Uterus (tissue), 4 donors: ENCODE data around the gene SV2C. TPM values are rescaled to one million over a fixed set of nuclear protein-coding genes. Genes with fewer than 3 reads are reported as not detected.
A peak's percentile ranks its signal among the peaks of the same experiment; 100 is the strongest.
"Not testable (repeated sequence)": the region's sequence is repeated elsewhere in the genome, so short reads cannot be mapped to it uniquely, and the experiment has no call there.

Experiments
- DNase-seq, 2 donors: peaks; one replicate each; pipeline ENCODE4 v3.0.0-alpha.2; 2019 to 2020
- H3K27ac ChIP-seq, 2 donors: fragments of 200-600 bp; sonication (generic); 1 replicate in 1 of 2; 2 replicates in 1 of 2; pipeline ENCODE4 v1.5.1; 2016 to 2018
- H3K27me3 ChIP-seq, 2 donors: fragments of 200-600 bp; sonication (generic); one replicate each; pipeline ENCODE4 v1.5.1; 2018 to 2019; ENCODE audit warnings: control low read depth in 1 of 2
- H3K36me3 ChIP-seq, 2 donors: fragments of 200-600 bp; sonication (generic); one replicate each; pipeline ENCODE4 v1.5.1; 2019; ENCODE audit warnings: control low read depth in 1 of 2
- H3K4me1 ChIP-seq, 2 donors: fragments of 200-600 bp; sonication (generic); one replicate each; pipeline ENCODE4 v1.5.1; 2018 to 2019; ENCODE audit warnings: control low read depth in 1 of 2
- H3K4me3 ChIP-seq, 2 donors: fragments of 200-600 bp; sonication (generic); 1 replicate in 1 of 2; 2 replicates in 1 of 2; pipeline ENCODE4 v1.5.1; 2018 to 2019; ENCODE audit warnings: mild to moderate bottlenecking in 1 of 2
- H3K9me3 ChIP-seq, 2 donors: fragments of 200-600 bp; sonication (generic); one replicate each; pipeline ENCODE4 v1.5.1; 2019; ENCODE audit warnings: control low read depth in 1 of 2
- POLR2A ChIP-seq, 2 donors: fragments of 450-650 bp; IDR thresholded peaks; one replicate each; pipeline ENCODE4 v1.6.1; 2016; ENCODE audit warnings: antibody characterized with exemption in 2 of 2, mild to moderate bottlenecking in 1 of 2, moderate library complexity in 1 of 2
- intact Hi-C: fragments of 100-400 bp; cut with DNase I; formaldehyde crosslinking; loops from one replicate; pipeline ENCODE4 v1.15.1; 2023; ENCODE audit warnings: low total_unique reads
- total RNA-seq, 4 donors: library from RNA; depleted of rRNA in 3 of 4; stranded (reverse); fragments of >200 nt in 3 of 4; gene quantifications; one replicate each; pipeline versions ENCODE4 v1.1.0 to v1.2.4, GENCODE V29; 2014 to 2023
- TF ChIP-seq, protein P1 (sequence below), 4 experiments: fragments of 200-600 bp in 2 of 4; fragments of 450-650 bp in 2 of 4; sonication (generic) in 2 of 4; IDR thresholded peaks; one replicate each; pipeline ENCODE4 v1.5.1; 2016 to 2019; ENCODE audit warnings: antibody characterized with exemption in 4 of 4, mild to moderate bottlenecking in 2 of 4, moderate library complexity in 1 of 4
- donor health status: DM: yes; HTN: yes; CAD: no.

SV2C gene, protein sequence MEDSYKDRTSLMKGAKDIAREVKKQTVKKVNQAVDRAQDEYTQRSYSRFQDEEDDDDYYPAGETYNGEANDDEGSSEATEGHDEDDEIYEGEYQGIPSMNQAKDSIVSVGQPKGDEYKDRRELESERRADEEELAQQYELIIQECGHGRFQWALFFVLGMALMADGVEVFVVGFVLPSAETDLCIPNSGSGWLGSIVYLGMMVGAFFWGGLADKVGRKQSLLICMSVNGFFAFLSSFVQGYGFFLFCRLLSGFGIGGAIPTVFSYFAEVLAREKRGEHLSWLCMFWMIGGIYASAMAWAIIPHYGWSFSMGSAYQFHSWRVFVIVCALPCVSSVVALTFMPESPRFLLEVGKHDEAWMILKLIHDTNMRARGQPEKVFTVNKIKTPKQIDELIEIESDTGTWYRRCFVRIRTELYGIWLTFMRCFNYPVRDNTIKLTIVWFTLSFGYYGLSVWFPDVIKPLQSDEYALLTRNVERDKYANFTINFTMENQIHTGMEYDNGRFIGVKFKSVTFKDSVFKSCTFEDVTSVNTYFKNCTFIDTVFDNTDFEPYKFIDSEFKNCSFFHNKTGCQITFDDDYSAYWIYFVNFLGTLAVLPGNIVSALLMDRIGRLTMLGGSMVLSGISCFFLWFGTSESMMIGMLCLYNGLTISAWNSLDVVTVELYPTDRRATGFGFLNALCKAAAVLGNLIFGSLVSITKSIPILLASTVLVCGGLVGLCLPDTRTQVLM
- total RNA-seq: 1 to 10 TPM in 1 of 4 donors, under 1 TPM in 1, not detected in 2; 0.21 to 3.7 TPM

DNA sequence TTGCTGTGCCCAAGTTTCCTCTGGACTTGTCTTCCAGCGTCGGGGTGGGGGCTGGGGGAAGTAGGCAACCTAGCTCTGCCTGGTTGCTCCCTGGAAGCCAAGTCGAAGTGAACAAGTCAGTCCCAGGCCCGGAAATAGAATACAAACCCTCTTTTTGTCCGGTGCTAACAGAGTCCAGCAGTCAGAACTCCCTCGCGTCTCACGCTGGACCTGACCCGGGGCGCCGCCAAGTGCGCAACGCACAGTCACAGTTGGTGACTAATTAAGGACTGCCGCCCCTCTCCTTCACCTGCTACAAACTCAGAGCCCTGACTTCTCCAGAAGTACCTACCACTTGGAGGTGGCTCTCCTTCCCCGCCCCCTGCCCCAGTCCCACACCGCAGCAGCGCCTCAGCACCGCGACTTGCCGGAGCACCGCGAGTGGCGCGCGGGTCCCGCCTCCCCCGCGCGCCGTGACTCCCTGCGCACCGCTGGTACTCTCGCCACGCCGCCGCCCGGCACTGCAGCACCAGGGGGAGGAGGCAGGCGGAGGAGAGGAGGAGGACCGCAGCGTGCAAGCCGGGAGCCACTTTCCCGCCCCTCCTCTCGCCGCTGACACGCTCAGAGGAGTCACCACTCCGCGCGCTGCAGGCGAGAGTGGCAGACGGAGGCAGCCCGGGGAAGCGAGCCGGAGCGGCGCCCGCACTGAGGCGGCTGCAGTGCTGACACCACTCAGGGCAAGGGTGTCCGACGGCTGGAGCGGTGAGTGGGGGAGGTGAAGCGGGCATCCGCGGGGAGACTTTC lies at the start of gene SV2C:
Gene SV2C (plus strand): TSS at position 612 of the 783 bp plus-strand sequence. CDS start 48,368 bp downstream, outside the sequence.
- Histone ChIP-seq H3K27ac (no peak within 1 kb of the TSS), H3K4me3 (peak within 1 kb of the TSS in 1 of 2 donors; percentile 7), H3K36me3 (no peaks in the 10 kb centered on the region), H3K27me3 (peaks cover 0 to 27% of the 10 kb centered on the region in 2 donors), H3K4me1 (peaks cover 0 to 6% of the 10 kb centered on the region in 2 donors), H3K9me3 (no peaks in the 10 kb centered on the region)
- TF ChIP-seq, protein P1, sequence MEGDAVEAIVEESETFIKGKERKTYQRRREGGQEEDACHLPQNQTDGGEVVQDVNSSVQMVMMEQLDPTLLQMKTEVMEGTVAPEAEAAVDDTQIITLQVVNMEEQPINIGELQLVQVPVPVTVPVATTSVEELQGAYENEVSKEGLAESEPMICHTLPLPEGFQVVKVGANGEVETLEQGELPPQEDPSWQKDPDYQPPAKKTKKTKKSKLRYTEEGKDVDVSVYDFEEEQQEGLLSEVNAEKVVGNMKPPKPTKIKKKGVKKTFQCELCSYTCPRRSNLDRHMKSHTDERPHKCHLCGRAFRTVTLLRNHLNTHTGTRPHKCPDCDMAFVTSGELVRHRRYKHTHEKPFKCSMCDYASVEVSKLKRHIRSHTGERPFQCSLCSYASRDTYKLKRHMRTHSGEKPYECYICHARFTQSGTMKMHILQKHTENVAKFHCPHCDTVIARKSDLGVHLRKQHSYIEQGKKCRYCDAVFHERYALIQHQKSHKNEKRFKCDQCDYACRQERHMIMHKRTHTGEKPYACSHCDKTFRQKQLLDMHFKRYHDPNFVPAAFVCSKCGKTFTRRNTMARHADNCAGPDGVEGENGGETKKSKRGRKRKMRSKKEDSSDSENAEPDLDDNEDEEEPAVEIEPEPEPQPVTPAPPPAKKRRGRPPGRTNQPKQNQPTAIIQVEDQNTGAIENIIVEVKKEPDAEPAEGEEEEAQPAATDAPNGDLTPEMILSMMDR (IDR thresholded peaks at IDR 0.05): no peak
- TF ChIP-seq POLR2A (IDR thresholded peaks at IDR 0.05): no peak
- DNase-seq: no peak
- intact Hi-C loops: no loop called here

DNA sequence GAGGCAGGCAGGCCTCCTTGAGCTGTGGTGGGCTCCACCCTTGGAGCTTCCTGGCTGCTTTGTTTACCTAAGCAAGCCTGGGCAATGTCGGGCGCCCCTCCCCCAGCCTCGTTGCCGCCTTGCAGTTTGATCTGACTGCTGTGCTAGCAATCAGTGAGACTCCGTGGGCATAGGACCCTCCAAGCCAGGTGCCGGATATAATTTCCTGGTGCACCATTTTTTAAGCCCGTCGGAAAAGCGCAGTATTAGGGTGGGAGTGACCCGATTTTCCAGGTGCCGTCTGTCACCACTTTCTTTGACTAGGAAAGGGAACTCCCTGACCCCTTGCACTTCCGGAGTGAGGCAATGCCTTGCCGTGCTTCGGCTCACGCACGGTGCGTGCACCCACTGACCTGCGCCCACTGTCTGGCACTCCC lies 45.4 kb upstream of the SV2C start:
- H3K27me3 ChIP-seq, H3K36me3 ChIP-seq, H3K9me3 ChIP-seq, intact Hi-C loops, H3K4me1 ChIP-seq, H3K4me3 ChIP-seq, H3K27ac ChIP-seq, DNase-seq: not testable (repeated sequence)

DNA sequence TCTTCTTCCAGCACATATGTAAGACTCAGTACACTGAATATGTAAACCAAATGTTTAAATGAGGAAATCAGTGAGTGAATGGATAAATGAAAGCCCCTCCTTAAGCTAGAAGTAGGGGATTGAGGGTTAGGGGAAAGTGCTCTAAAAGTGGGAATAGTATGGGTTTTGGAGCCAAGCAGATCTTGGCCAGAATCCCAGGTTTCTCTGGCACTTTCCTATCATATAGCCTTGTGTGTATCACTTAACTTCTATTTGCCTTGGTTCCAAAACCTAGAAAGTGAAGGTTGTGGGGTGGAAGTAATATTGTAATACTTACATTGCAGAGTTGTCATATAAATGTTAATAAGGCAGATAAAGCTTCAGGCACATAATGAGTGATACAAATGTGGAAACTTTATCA lies 45.0 kb upstream of the SV2C start:
- TF ChIP-seq POLR2A (IDR thresholded peaks at IDR 0.05): no peak
- TF ChIP-seq, protein P1 (IDR thresholded peaks at IDR 0.05): no peak
- no peak for DNase-seq
- no peaks in the 10 kb centered on the region for H3K9me3 ChIP-seq
- H3K4me1 ChIP-seq: no peaks in the 10 kb centered on the region
- H3K27ac ChIP-seq: no peak overlapping the region
- no peaks in the 10 kb centered on the region for H3K36me3 ChIP-seq
- no peak overlapping the region for H3K4me3 ChIP-seq
- intact Hi-C loops: no loop called here
- H3K27me3 ChIP-seq: no peaks in the 10 kb centered on the region

DNA sequence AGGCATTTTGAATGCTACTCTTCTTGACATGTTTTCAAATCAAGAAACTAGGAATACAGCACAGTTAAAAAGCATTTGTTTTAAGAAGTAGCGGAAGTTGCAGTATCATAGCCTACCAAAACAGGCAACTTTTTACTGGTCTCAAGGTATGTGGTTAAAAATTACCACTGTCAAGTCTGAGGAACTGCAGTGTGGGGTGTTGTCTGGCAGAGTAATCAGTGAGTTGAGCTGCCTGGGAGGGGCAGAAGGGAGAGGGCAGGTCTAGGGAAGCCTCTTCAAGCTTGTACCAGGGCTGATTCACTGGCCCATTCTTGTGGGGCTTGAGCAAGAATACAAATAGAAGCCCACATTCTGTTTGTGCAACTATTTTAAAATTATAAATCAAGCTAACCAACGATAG lies 42.4 kb upstream of the SV2C start:
- no peaks in the 10 kb centered on the region for H3K9me3 ChIP-seq
- no peaks in the 10 kb centered on the region for H3K27me3 ChIP-seq
- TF ChIP-seq, protein P1 (IDR thresholded peaks at IDR 0.05): no peak
- no peak for TF ChIP-seq POLR2A (IDR thresholded peaks at IDR 0.05)
- no peaks in the 10 kb centered on the region for H3K4me1 ChIP-seq
- DNase-seq: no peak
- no peak overlapping the region for H3K27ac ChIP-seq
- no peaks in the 10 kb centered on the region for H3K36me3 ChIP-seq
- intact Hi-C loops: no loop called here
- no peak overlapping the region for H3K4me3 ChIP-seq

DNA sequence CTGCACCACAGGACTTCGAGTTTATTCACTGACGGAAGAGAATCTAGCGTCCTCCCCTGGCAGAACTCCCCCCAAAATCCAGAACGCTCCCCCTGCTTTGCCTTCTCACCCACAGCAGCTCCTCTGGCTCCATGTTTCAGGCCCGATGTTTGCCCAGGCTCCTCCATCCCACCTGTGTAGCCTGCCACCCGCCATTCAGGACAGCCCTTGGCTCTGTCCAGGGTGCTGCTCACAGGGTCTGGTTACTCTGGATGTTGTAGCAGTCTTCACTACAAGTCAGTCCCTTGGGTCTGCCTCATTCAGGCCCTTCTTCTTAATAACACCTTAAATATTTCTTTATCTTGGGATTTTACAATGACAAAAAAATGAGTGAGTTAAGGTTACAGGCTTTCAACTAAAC lies 41.3 kb upstream of the SV2C start:
- Histone ChIP-seq H3K4me3 (no peak overlapping the region), H3K27ac (no peak overlapping the region), H3K9me3 (no peaks in the 10 kb centered on the region), H3K27me3 (no peaks in the 10 kb centered on the region), H3K4me1 (no peaks in the 10 kb centered on the region), H3K36me3 (no peaks in the 10 kb centered on the region)
- no peak for DNase-seq
- TF ChIP-seq, protein P1 (IDR thresholded peaks at IDR 0.05): no peak
- TF ChIP-seq POLR2A (IDR thresholded peaks at IDR 0.05): no peak
- intact Hi-C loops: no loop called here
